Activated naive CD4-positive, alpha-beta T cell treated with anti-CD3 and anti-CD28 coated beads, Interleukin-2, amount 50 U/mL, for 72 hours (primary cell): ENCODE results near the gene RAB35. TPM values are rescaled to one million over a fixed set of nuclear protein-coding genes. Genes with fewer than 3 reads are reported as not detected.
A peak's percentile ranks its signal among the peaks of the same experiment; 100 is the strongest.

Experiments
- ATAC-seq, 2 donors: fragments of 150-1000 bp; cut with Tn5 transposase; 2 replicates each; pipeline ENCODE4 v1.10.0; 2021; ENCODE audit warnings: mild to moderate bottlenecking in 2 of 2, moderate library complexity in 2 of 2
- DNase-seq, 2 donors: peaks; one replicate each; pipeline ENCODE4 v3.0.0; 2021 to 2022; ENCODE audit warnings: low spot score in 2 of 2
- H3K27ac Mint-ChIP-seq, 2 donors: one replicate each; pipeline ENCODE4 v1.8.0; 2022; ENCODE audit warnings: mild to moderate bottlenecking in 2 of 2, mixed read lengths in 2 of 2
- H3K36me3 Mint-ChIP-seq, 2 donors: one replicate each; pipeline ENCODE4 v1.8.0; 2022; ENCODE audit warnings: mixed read lengths in 2 of 2
- H3K9me3 Mint-ChIP-seq, 2 donors: one replicate each; pipeline ENCODE4 v1.8.0; 2022; ENCODE audit warnings: mixed read lengths in 2 of 2
- total RNA-seq, 2 donors: library from RNA; stranded (reverse); gene quantifications; one replicate each; pipeline ENCODE4 v1.2.3, GENCODE V29; 2022

RAB35 gene
- total RNA-seq, 2 donors from 2014 or later = 38.7 to 59.6 TPM

GRCh38 chr12:120118321-120119061 lies 1.9 kb upstream of the RAB35 start:
- Mint-ChIP-seq H3K27ac (peak overlapping the region; percentile 61 to 89), H3K9me3 (no peaks in the 10 kb centered on the region), H3K36me3 (peaks cover 32 to 35% of the 10 kb centered on the region in 2 donors)
- ATAC-seq = no peak
- DNase-seq = no peak

GRCh38 chr12:120117961-120118320 lies 1.4 kb upstream of the RAB35 start:
- H3K27ac Mint-ChIP-seq = peak overlapping the region; percentile 82 to 89
- ATAC-seq (no peak), DNase-seq (no peak)
- no peaks in the 10 kb centered on the region for H3K9me3 Mint-ChIP-seq
- H3K36me3 Mint-ChIP-seq = peaks cover 35 to 37% of the 10 kb centered on the region in 2 donors

GRCh38 chr12:120116792-120117651 lies 469 bp upstream of the RAB35 start:
- DNase-seq (peak; percentile 97 to 99), ATAC-seq (peak; percentile 70 to 72)
- Mint-ChIP-seq H3K9me3 (no peaks in the 10 kb centered on the region), H3K27ac (peak overlapping the region; percentile 88 to 89), H3K36me3 (peaks cover 35 to 37% of the 10 kb centered on the region in 2 donors)

- peak; percentile 7 to 24 for ATAC-seq
- Mint-ChIP-seq H3K36me3 (peaks cover 35 to 37% of the 10 kb centered on the region in 2 donors), H3K27ac (peak overlapping the region; percentile 83 to 94), H3K9me3 (no peaks in the 10 kb centered on the region)
- DNase-seq = peak in 1 of 2 donors; percentile 41
Measured at GRCh38 chr12:120115692-120116440, 687 bp downstream of the RAB35 start.

- Mint-ChIP-seq H3K9me3 (no peaks in the 10 kb centered on the region), H3K36me3 (peaks cover 35 to 37% of the 10 kb centered on the region in 2 donors), H3K27ac (peak overlapping the region; percentile 83 to 94)
- DNase-seq (no peak), ATAC-seq (no peak)
Measured at GRCh38 chr12:120115066-120115465, 1.5 kb downstream of the RAB35 start.

- Mint-ChIP-seq H3K27ac (peak overlapping the region; percentile 82 to 92), H3K9me3 (no peaks in the 10 kb centered on the region), H3K36me3 (peaks cover 16 to 27% of the 10 kb centered on the region in 2 donors)
- ATAC-seq (peak; percentile 81 to 83), DNase-seq (peak; percentile 53 to 71)
Measured at GRCh38 chr12:120110550-120111501, 5.7 kb downstream of the RAB35 start.

GRCh38 chr12:120109570-120110267 lies 6.8 kb downstream of the RAB35 start:
- H3K27ac Mint-ChIP-seq = peak overlapping the region in 1 of 2 donors; percentile 92
- ATAC-seq (no peak), DNase-seq (no peak)
- no peaks in the 10 kb centered on the region for H3K9me3 Mint-ChIP-seq
- H3K36me3 Mint-ChIP-seq = peaks cover 6 to 22% of the 10 kb centered on the region in 2 donors

- H3K27ac Mint-ChIP-seq = no peak overlapping the region
- ATAC-seq (no peak), DNase-seq (no peak)
- H3K9me3 Mint-ChIP-seq = no peaks in the 10 kb centered on the region
- peaks cover 0 to 11% of the 10 kb centered on the region in 2 donors for H3K36me3 Mint-ChIP-seq
Measured at GRCh38 chr12:120106151-120106550, 10.4 kb downstream of the RAB35 start.

GRCh38 chr12:120103371-120103770 lies 13.2 kb downstream of the RAB35 start:
- peak overlapping the region in 1 of 2 donors; percentile 41 for H3K27ac Mint-ChIP-seq
- ATAC-seq = no peak
- H3K9me3 Mint-ChIP-seq = no peaks in the 10 kb centered on the region
- peaks cover 0 to 7% of the 10 kb centered on the region in 2 donors for H3K36me3 Mint-ChIP-seq
- DNase-seq = no peak

- H3K36me3 Mint-ChIP-seq = peaks cover 0 to 5% of the 10 kb centered on the region in 2 donors
Measured at GRCh38 chr12:120103044-120103338, 13.6 kb downstream of the RAB35 start.

GRCh38 chr12:120102189-120103043 lies 14.1 kb downstream of the RAB35 start:
- DNase-seq (no peak), ATAC-seq (peak in 1 of 2 donors; percentile 9)
- Mint-ChIP-seq H3K27ac (peak overlapping the region; percentile 76 to 95), H3K9me3 (no peaks in the 10 kb centered on the region), H3K36me3 (peaks cover 0 to 5% of the 10 kb centered on the region in 2 donors)

More at GRCh38 chr12:120103044-120103338, 13.6 kb downstream of the RAB35 start:
- DNase-seq = no peak
- no peak overlapping the region for H3K27ac Mint-ChIP-seq
- H3K9me3 Mint-ChIP-seq = no peaks in the 10 kb centered on the region
- ATAC-seq = no peak

GRCh38 chr12:120101617-120102016 lies 14.9 kb downstream of the RAB35 start:
- ATAC-seq = no peak
- no peaks in the 10 kb centered on the region for H3K9me3 Mint-ChIP-seq
- H3K36me3 Mint-ChIP-seq = peaks cover 0 to 5% of the 10 kb centered on the region in 2 donors
- peak overlapping the region; percentile 76 to 95 for H3K27ac Mint-ChIP-seq
- DNase-seq = no peak

GRCh38 chr12:120101182-120101581 lies 15.4 kb downstream of the RAB35 start:
- Mint-ChIP-seq H3K27ac (peak overlapping the region; percentile 76 to 95), H3K36me3 (peaks cover 0 to 5% of the 10 kb centered on the region in 2 donors), H3K9me3 (no peaks in the 10 kb centered on the region)
- DNase-seq = no peak
- ATAC-seq = peak in 1 of 2 donors; percentile 30

- no peak for ATAC-seq
- Mint-ChIP-seq H3K9me3 (no peaks in the 10 kb centered on the region), H3K27ac (no peak overlapping the region), H3K36me3 (peaks cover 0 to 5% of the 10 kb centered on the region in 2 donors)
- DNase-seq = no peak
Measured at GRCh38 chr12:120100630-120101029, 15.9 kb downstream of the RAB35 start.
